ENCODE results near the gene HSP90AA1.
A peak's percentile ranks its signal among the peaks of the same experiment; 100 is the strongest.
"Not testable (repeated sequence)": the region's sequence is repeated elsewhere in the genome, so short reads cannot be mapped to it uniquely, and the experiment has no call there.

The HSP90AA1 gene

DNA sequence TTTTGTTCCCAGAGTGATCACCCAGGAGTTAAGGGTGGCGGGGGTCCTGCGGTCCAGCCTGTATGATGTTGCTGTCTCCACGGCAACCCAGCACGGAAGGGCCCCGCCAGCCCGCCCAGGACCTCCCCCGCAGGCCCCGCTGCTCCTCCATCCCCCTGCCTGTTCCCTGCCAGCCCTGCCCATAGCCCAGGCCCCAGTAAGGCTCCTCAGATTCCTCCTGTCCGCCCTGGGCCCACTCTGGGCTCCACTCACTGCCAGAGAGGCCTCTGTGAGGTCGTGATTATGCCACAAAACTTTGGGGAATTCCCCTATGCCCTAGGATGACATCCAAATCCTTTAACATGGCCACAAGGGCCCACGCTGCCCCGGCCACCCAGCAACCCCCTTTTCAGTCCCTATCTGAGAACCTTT lies 20.8 kb downstream of the HSP90AA1 start:
- no peak for DNase-seq

DNA sequence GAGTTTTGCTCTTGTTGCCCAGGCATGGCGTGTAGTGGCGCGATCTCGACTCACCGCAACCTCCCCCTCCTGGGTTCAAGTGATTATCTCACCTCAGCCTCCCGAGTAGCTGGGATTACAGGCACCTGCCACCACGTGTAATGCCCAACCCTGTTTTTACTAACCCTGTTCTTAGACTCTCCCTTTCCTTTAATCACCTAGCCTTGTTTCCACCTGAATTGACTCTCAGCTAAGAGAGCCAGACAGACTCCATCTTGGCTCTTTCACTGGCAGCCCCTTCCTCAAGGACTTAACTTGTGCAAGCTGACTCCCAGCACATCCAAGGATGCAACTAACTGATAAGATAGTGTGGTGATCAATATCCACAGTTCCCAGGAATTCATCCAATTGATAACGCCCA lies 22.3 kb downstream of the HSP90AA1 start:
- DNase-seq: not testable (repeated sequence)

GRCh38 chr14:102063808-102064429 lies 22.9 kb downstream of the HSP90AA1 start:
- no peak for DNase-seq

- DNase-seq: peak in 5 of 14 donors; percentile 11 to 66 (median 31)
Observed at GRCh38 chr14:102063109-102063807, 23.6 kb downstream of the HSP90AA1 start.

GRCh38 chr14:102058961-102059360 lies 27.9 kb downstream of the HSP90AA1 start:
- DNase-seq: no peak

- DNase-seq: no peak
Observed at GRCh38 chr14:102058146-102058545, 28.7 kb downstream of the HSP90AA1 start.

DNA sequence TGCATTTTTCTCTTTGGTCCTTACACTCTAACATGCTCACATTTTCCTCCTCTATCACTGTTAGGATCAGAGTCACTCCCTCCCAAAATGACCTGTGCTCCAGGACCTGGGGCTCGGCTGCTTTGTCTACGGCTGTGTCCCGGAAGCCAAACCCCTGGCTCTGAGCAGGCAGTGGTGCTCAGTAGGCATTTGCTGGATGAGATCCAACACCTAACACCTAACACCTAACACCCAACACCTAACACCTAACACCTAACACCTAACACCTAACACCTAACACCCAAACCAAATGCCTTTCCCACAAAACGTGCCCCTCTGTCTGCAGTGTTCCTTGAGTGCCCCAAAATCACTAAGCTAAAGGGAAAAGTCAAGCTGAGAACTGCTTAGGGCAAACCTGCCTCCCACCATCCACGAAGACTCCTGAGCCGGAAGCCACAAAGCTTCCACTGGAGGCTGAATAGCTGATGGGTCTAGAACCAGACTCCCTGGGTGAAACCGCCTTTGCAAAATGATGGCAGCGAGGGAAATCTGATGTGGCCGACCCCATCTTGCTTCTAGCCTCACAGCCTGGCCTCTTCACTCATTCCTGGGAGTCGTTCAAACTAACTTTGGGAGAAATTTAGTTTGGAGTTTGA lies 29.2 kb downstream of the HSP90AA1 start:
- DNase-seq: no peak

- DNase-seq: no peak
Observed at GRCh38 chr14:102056694-102057442, 30.0 kb downstream of the HSP90AA1 start.

DNA sequence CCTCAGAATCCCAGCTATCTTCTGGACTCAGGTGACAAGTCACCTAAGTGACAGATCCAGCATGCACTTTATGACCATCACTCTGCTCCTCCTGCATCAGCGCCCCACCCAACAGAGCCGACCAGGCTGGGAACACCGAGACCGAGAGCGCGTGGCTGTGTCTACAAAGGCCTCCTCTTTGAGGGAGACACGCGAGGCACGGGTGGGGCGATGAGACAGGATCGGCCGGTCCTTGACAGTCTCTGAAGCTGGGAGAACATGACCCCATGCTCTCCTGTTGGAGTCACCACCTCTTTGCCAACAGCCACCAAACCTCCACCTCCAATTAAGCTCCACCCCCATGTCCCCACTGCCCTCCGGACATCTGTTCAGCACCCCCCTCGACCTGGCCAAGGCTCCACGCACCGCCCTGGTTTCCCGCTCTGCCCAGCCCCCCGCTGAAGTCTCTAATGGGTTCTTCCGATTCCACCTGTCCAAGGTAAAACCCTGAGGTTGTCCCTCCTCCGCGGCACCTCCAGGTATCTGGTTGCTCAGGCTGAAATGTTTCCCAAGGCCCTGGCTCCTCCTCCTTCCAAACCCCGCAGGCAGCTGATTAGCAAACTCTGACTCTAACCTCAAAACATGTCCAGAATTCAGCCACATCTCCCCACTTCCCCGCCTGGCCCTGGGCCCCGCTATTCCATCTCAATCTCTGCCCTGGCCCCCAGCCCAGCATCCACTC lies 31.5 kb downstream of the HSP90AA1 start:
- no peak for DNase-seq

GRCh38 chr14:102052522-102052921 lies 34.3 kb downstream of the HSP90AA1 start:
- no peak for DNase-seq

DNA sequence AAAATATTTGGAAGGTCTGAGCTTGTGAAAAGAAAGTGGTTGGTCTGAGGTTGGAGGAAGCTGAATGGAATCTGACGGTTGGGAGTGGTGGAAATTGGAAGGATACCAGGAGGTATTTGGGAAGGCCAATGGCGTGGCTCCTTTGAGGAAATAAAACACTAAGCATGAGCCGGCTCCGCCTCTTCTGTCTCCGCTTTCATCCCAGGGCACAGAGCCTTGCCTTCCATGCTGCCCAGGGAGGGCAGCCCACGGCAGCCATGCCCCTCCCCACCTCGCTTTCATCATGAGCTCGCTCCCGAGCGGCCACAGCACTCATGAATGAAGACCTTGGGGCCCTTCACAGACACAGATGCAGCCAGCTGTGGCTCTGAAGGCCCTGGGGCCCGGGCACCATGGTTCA lies 36.2 kb downstream of the HSP90AA1 start:
- no peak for DNase-seq

DNA sequence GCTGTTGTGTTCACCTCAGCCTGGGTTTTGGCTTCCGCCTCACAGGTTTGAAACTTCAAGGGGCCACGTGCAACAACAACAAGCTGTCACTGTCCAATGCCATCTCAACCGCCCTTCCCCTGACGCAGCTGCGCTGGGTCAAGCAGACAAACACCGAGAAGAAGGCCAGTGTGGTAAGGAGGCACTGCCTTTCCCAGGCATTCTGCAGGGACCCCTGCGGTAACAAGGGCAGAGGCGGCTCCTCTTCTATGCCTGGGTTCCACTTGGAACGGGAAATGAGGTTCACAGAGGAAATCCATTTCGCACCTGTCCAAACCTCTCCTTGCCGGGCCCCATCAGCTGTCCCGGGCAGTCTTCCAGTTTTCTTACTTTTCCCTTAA lies 36.8 kb downstream of the HSP90AA1 start:
- no peak for DNase-seq

- DNase-seq: no peak
Observed at GRCh38 chr14:102049258-102050025, 37.4 kb downstream of the HSP90AA1 start.

DNA sequence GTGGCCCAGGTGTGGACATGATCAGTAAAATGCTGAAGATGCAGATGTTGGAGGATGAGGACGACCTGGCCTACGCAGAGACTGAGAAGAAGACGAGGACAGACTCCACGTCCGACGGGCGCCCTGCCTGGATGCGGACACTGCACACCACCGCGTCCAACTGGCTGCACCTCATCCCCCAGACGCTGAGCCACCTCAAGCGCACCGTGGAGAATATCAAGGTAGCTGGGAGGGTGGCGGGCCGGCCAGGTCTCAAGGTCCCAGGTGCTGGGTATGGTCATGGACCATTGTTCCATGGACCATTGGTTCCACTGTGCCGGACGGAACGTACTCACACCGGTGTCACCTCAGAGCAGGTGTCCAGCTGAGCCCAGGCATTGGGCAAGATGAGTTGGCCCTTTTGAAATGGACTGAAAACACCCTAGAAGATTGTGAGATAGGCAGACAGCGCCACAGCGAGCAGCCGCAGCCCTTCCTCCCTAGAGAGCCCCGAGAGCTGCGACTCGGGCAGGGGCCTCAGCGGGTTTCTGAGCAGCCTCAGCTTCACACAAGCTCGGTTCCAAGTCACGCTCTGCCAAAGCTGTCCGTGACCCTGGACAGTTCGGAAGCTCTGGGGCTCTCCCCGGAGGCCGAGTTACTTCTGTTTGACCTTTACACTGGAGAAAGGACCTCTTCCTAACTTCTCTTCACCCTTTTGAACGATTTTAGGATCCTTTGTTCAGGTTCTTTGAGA lies 38.9 kb downstream of the HSP90AA1 start:
- no peak for DNase-seq

DNA sequence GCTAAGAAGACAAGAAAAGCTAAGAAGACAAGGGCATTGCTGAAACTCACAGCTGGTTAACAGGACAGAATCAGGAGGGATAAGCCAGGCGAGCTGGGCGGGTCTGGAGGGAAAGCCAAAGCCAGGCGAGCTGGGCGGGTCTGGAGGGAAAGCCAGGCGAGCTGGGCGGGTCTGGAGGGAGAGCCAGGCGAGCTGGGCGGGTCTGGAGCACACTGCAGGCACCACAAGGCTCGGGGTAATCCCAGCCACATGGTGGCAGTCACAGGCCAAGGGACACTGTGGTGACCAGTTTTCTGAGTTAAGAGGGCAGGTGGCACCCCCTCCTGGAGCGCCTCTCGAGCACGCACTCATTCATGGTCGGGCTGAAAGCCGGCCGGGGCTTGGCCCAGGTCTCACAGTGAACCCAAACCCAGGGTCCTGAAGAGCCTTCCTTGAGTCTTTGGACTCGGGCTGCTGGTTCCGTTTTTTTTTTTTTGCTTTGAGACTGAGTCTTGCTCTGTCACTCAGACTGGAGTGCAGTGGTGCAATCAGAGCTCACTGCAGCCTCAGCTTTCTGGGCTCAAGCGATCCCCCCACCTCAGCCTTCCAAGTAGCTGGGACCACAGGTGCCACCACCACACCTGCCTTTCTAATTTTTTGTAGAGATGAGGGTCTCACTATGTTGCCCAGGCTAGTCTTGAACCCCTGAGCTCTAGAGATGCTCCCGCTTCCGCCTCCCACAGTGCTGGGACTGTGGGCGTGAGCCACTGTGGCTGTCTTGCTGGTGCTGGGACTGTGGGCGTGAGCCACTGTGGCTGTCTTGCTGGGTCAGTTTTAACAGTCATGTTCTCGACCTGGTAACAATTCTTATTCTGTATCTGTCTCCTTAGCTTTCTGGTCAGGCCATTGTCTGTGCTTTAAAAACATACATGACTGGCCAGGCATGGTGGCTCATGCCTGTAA lies 40.2 kb downstream of the HSP90AA1 start:
- peak in 12 of 14 donors; percentile 20 to 75 (median 52) for DNase-seq

GRCh38 chr14:102044566-102044965 lies 42.3 kb downstream of the HSP90AA1 start:
- DNase-seq: no peak

DNA sequence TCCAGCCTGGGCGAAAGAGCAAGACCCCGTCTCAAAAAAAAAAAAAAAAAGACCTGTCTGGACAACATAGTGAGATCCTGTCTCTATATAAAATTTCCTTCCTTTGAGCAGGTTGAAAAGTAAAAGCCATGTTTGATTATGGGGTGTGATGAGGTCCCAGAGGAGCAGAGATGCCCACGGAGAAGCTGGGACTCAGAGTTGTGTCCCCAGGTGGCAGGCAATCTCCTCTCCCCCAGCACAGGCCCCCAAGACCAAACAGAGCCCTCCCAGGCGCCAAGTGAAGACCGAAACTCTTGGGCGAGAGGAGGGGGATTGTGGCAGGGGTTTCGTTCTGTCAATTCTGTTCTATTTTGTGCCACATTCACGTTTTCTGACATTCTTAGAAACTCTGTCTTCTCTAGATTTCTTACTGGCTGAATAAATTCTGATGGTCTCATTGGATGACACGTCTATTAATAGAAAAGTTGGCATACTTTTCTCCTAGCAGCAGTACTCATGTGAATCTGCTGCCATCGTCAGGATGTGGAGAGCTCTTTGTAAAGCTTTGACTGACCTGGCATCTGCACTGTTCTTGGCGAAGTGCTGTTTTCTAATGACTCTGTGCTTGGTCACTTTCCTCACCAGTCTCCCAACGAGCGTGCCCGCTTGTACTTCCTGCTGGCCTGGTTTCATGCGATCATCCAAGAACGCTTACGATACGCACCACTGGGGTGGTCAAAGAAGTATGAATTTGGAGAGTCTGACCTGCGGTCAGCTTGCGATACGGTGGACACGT lies 43.4 kb downstream of the HSP90AA1 start:
- DNase-seq: peak in 9 of 14 donors; percentile 2 to 62 (median 24)

DNA sequence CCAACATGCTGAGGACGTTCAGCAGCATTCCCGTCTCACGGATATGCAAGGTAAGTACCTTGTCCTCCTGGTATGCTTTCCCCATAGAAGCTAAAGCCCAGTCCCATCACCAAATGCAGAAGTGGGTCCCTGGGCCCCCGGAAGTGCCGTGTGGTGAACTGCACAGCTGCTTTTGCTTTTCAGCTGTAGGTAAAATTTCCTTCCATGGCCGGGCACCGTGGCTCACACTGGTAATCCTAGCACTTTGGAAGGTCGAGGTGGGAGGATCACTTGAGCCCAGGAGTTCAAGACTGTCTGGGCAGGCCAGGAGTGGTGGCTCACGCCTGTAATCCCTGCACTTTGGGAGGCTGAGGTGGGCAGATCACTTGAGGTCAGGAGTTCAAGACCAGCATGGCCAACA lies 44.1 kb downstream of the HSP90AA1 start:
- DNase-seq: no peak

DNA sequence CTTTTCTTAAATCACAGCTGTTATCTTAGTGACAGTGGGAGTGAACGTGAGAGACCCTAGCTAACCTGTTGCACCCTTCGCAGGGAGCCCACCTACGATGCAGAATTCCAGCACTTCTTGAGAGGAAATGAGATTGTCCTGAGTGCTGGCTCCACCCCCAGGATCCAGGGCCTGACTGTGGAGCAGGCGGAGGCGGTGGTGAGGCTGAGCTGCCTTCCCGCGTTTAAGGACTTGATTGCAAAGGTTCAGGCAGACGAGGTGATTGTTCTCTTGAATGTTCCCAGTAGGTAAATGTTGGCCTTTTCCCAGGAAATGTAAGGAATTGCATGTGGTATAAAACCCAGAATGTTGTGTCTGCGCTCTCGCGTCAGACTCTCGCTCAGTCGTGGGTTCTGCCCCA lies 46.7 kb downstream of the HSP90AA1 start:
- no peak for DNase-seq
